ENCODE results near the gene ROMO1.

GRCh38 chr20:35673884-35674283 lies 25.3 kb upstream of the ROMO1 start:
- TF ChIP-seq CTCF (conservative IDR thresholded peaks at IDR 0.05; ENCODE audit: low read depth in 2 of 2) (no peak), REST (IDR thresholded peaks at IDR 0.05; ENCODE audit: unreplicated experiment) (no peak), EZH2phosphoT487 (IDR thresholded peaks at IDR 0.05; ENCODE audit: unreplicated experiment) (no peak), JUNB (IDR thresholded peaks at IDR 0.05; ENCODE audit: unreplicated experiment) (no peak), POLR2AphosphoS5 (IDR thresholded peaks at IDR 0.05; ENCODE audit: low read depth) (no peak), CREB1 (CRISPR knock-in tag; IDR thresholded peaks at IDR 0.05; ENCODE audit: low read depth) (no peak), EZH2 (IDR thresholded peaks at IDR 0.05; ENCODE audit: low read depth, unreplicated experiment) (no peak), ZNF462 (CRISPR knock-in tag; IDR thresholded peaks at IDR 0.05) (no peak), STAT1 (IDR thresholded peaks at IDR 0.05; ENCODE audit: unreplicated experiment) (no peak), ZNF114 (CRISPR knock-in tag; IDR thresholded peaks at IDR 0.05) (no peak), NANOG (IDR thresholded peaks at IDR 0.05; ENCODE audit: borderline replicate concordance) (no peak), ZNF331 (CRISPR knock-in tag; IDR thresholded peaks at IDR 0.05; ENCODE audit: low read depth) (no peak), ETS1 (IDR thresholded peaks at IDR 0.05) (no peak)

All from GM23338 (cell line).